K562 treated with DMSO at 1 percent for 12 hours (cell line): Measurements from ENCODE around the gene HSPG2. TPM values are rescaled to one million over a fixed set of nuclear protein-coding genes. Genes with fewer than 3 reads are reported as not detected.

Experiments
- total RNA-seq: library from RNA; unstranded; fragments of 300-600 nt; gene quantifications from 2 replicates; pipeline ENCODE4 v1.2.3, GENCODE V29; 2022; ENCODE audit not compliant: insufficient read depth

HSPG2 gene
- total RNA-seq, result 37.2 and 91.8 TPM in 2 replicates

DNA sequence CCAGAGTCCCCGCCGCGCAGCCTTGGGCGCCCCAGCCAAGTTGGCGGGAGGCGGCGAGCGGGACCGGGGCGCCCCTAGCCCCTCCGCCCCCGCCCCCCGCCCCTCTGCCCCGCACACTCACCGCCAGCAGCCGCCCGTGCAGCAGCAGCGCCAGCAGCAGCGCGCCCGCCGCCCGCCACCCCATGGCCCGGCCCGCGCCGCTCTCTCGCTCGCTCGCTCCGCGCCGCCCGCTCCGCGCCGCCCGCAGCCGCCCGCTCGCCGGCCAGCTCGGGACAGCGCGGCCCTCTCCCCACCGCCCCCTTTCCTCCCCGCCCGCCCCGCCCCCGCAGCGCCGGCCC lies at the start of gene HSPG2:
TSS of gene HSPG2 (minus strand) at position 277 of the 338 bp plus-strand sequence. CDS start at position 184, 93 bp downstream.

DNA sequence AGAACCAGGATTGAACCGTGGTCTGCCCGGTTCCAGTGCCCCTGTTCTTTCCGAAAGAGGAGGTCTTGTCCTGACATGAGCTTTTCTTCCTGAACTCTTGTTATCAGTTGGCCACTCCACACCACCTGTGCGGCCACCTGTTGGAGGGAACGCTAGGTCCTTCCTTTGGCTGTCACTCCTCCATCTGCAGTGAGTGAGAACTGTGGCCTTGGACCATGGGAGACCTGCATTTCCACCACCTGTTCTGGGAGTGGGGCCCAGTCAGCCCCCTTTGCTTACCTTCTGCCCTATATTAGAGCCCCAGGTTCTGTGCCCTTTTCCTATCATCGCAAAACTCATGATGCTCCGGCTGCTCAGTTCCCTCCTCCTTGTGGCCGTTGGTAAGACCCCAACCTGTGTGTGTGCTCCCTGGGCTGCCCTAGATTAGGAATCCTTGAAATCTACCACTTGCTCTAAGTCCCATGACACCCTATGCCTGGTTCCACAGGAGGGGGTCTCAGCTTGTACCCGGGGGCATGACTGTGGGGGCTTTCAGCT lies 39.7 kb upstream of the HSPG2 start, which contains the start of gene CELA3B:
TSS of gene CELA3B (plus strand) at position 320 of the 537 bp plus-strand sequence. CDS start at position 338, 18 bp downstream.

DNA sequence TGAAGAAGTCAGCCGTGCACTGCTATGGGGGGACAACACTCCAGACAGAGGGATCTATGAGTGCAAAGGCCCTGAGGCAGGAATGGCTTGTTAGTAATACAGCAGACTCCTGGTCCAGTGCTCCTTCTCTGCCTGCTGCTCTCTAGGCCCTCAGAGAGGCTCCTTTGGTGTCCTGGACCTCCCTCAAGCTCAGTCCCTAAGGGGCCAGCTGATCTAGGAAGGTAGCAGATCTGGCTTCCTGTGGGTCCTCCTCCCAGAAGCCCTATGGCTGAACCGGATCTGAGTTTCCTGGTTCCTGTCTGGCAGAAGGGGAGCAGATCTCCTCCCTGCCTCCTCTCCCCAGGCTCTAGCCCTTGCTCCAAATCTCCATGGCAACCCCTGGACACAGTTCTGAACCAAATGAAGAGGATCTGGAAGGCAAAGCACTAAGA lies 125.2 kb downstream of the HSPG2 start, which contains the start of gene LDLRAD2:
TSS of gene LDLRAD2 (plus strand) at position 391 of the 431 bp plus-strand sequence. CDS start 187 bp downstream, outside the sequence.

DNA sequence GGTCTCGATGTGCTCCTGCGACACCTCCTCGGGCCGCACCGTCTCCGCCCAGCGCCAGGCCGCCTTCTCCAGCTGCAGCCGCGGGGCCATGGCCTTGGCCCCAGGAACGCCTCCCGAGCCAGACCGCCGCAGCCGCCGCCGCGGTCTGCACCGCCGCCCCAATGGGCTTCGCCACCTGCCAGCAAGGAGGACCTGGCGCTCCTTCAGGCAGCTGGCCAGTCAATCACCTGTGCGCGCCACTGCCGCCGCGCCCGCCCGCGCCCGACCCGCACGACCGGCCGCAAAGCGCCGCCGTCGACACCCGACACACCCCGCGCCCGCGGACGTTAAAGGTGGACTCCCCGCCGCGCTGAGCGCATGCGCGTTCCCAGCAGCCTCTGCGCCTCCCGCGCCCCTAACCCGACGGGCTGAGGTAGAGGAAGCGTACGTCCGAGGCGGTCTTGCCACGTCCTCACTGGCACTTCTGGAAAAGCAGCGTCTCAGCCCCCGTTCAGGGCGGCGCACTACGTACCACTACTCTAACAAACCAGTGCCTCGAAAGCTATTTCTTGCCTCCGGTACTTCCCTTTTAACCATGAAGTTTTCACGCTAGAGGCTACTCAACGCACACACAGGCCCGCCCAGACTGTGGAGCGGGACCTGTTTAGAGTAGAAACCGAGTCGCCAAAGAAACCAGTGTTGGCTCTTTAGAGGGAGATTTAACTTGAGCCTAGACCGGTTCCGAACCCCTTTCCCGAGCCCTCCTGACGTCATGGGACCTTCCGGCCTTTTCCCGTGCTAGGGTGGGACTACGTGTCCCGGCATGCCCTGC lies 154.0 kb downstream of the HSPG2 start, which contains the start of gene USP48:
TSS of gene USP48 (minus strand) at position 282 of the 811 bp plus-strand sequence. CDS start at position 90, 192 bp downstream.

Other genes with a start within 250 kb of the HSPG2 start
- gene USP48, start 154.2 kb downstream of the HSPG2 start, total RNA-seq, result 28.1 and 83.4 TPM in 2 replicates
- 0.48 TPM in 1 of 2 replicates, not detected in the other for gene LDLRAD2, start 125.0 kb downstream of the HSPG2 start, total RNA-seq
- not detected in 2 replicates for gene CELA3B, start 39.7 kb upstream of the HSPG2 start, total RNA-seq
- gene CELA3A, start 64.3 kb upstream of the HSPG2 start, total RNA-seq, result not detected in 2 replicates
- gene CDC42, start 115.4 kb upstream of the HSPG2 start, total RNA-seq, result 78.9 and 146 TPM in 2 replicates
- not detected in 2 replicates for gene WNT4, start 205.8 kb upstream of the HSPG2 start, total RNA-seq